Measurements from ENCODE around the gene NAT14.

DNA sequence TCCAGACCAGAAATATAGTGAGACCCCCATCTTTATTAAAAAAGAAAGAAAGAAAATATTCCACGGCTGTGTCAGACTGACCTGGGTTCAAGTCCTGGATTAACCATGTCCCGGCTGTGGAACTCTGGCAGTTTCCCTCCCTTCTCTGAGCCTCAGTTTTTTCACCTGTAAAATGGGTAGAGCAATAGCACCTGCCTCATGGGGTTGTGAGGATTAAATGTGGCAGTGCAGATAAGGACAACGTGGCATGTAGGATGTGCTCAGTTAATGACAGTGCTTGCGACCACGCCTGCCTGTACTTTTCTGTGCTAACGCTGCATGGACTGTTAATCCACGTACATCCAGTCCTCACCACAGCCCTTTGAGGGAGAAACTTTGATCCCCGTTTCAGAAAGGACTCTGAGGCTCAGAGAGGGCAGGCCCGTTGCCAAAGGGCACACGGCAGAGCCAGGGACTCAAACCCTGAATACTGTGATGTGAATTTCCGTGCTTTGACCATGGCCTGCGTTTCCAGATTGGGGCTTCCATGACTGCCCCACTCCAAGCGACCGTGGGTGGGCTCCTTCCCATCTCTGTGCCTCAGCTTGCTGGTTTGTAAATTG is 35.8 kb downstream of the NAT14 start:
- TF ChIP-seq, protein P1, sequence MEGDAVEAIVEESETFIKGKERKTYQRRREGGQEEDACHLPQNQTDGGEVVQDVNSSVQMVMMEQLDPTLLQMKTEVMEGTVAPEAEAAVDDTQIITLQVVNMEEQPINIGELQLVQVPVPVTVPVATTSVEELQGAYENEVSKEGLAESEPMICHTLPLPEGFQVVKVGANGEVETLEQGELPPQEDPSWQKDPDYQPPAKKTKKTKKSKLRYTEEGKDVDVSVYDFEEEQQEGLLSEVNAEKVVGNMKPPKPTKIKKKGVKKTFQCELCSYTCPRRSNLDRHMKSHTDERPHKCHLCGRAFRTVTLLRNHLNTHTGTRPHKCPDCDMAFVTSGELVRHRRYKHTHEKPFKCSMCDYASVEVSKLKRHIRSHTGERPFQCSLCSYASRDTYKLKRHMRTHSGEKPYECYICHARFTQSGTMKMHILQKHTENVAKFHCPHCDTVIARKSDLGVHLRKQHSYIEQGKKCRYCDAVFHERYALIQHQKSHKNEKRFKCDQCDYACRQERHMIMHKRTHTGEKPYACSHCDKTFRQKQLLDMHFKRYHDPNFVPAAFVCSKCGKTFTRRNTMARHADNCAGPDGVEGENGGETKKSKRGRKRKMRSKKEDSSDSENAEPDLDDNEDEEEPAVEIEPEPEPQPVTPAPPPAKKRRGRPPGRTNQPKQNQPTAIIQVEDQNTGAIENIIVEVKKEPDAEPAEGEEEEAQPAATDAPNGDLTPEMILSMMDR (IDR thresholded peaks at IDR 0.05): no peak
- TF ChIP-seq POLR2A (IDR thresholded peaks at IDR 0.05) (no peak), POLR2AphosphoS5 (IDR thresholded peaks at IDR 0.05) (no peak), EP300 (IDR thresholded peaks at IDR 0.05) (no peak)

Measured in stomach (tissue), 4 donors.